UCSD-AML1 (cell line): ENCODE results near the gene ENTPD1.
"Not testable (repeated sequence)": the region's sequence is repeated elsewhere in the genome, so short reads cannot be mapped to it uniquely, and the experiment has no call there.

Experiments
- DNase-seq: peaks from one replicate; lab custom pipeline; 2025; ENCODE audit not compliant: unreplicated experiment; lab: John Stamatoyannopoulos, UW

Gene ENTPD1

DNA sequence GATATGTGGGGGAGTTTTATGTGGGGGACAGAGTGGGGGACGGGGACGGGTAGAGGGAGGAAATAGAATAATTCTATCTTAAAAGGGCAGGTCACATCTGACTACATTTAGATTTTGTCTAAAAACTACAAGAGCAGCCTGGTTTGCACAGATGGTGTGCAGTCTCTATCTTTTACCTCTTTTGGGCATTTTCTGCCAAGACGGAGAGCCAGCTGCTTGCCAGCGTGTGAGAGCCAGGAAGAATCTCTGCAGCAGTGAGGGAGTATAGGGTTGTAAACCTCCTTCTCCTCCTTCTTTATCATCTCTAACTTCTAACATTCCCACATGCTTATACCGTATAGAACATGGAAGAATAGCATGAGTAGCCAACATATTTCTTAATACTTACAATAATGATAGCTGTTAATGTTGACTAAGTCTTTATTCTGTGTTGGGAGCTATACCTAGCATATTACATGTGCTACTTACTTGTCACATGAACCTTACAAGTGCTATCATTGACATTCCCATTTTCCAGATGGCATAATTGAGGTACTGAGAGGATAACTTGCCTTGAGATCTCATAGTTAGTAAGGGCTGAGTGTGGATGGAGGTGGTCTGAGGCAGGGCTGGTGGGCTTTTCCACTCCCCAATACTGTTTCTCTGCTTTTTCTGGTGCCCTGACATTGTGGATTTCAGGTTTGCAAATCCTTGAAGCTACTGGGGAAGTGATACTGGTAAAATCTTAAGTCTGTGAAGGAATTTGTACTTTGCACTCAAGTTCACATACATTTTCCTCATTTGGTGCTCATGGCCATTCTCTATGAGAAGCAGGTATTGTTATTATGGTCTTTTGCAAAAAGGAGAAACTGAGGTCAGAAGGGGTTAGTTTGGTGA is 1.1 kb downstream of the ENTPD1 start:
- no peak for DNase-seq

DNA sequence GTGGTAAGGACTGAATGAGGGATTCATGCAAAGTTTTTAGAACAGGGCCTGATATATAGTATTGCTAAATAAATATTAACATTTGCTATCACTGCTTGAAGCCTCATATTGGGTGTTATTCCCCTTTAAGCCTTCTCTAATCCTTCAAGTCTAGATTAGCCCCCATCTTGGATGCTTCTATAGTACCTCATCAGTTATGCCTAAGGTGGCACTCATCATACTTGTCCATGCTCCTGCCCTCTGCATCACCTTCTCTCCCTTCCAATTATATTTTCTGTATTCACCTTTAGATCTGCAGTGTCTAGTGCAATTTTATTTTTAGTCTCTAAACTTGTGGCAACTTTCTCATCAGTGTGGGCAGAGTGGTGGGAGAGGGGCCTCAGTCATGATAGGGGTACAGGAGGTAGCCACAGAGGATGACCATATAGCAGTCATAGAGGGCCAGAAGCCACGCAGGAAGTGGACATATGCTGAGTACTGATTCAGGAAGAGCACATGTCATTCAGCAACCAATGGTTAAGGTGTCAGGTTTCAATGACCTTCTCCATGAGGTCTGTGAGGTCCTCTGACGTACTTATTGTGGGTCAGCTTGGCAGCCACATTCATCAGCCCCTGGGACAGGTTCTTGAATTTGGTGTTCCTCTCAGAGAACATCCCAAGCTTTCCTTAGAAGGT is 2.5 kb downstream of the ENTPD1 start:
- no peak for DNase-seq

DNA sequence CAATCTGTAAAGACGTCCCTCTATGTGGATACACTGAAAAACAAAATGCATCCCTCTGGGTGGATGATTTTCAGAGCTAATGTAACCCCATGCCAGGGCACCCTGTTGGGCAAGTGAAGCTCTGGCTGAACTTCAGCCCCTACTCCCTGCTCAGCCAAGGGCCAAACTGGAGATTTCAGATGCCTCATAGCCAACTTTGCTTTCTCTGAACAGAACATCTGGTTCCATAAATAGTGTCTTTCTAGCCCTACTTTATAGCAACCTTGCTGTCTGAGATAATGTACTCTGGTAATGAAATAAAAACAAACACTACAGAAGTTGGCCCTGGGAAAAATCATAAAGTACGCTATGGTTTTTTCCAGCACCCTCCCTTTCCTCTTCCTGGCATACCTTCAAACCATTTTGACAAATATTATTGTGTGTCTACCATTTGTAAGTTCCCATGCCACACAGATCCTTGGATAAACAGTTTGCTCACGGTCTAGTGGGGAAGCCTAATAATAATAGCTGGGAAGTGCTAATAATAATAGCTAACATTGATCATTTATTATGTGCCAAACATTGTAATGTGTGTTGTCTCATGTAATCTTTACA is 3.4 kb downstream of the ENTPD1 start:
- DNase-seq, result no peak

DNA sequence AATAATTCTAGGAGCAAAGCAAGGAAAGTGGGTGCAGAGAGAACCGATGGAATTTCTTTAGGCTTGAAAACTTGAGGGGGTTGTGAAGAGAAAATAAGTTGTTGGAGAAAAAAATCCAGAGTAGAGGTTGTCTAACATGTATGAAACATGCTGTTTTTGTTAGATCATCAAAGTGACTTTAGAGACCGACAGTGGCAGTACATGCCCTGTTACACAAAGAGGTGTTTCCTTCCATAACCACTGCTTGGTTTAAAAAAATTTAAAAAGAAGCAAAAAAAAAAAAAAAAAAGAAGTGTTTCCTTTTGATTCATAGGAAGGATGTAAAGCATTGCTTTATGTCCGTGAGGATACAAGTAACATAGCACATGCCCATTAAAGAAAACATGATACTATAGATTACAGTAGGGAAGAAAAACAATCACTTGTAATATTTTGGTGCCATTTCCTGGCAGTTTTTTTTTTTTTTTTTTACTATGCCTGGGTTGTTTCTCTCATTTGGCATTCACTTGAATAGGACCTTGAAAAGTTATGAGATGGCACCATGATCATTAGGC is 6.1 kb downstream of the ENTPD1 start:
- DNase-seq, result no peak

DNA sequence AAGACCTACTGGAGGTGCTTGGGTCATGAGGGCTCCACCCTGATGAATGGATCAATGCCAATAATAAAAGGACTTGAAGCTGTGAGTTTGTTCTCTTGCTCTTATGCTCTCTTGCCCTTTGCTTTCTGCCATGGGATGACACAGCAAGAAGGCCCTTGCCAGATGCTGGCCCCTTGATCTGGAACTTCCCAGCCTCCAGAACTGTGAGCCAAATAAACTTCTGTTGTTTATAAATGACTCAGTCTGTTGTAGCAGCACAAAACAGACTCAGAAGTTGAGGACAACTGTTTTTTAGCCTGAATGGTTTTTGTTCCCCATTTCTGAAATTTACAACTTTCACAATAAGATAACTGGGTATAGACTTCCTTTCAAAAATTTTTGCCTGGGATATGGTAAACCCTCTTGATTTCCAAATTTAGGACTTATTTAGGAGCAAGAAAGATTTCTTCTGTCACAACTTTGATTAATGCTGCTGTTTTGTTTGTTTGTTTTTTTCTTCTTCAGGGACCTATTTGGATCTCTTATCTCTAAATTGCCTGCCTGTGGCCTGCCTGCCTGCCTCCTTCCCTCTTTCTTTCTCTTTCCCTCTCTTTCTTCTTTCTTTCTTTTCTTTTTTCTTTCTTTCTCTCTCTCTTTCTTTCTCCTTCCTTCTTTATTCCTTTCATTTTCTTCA is 12.1 kb downstream of the ENTPD1 start:
- DNase-seq, result no peak

DNA sequence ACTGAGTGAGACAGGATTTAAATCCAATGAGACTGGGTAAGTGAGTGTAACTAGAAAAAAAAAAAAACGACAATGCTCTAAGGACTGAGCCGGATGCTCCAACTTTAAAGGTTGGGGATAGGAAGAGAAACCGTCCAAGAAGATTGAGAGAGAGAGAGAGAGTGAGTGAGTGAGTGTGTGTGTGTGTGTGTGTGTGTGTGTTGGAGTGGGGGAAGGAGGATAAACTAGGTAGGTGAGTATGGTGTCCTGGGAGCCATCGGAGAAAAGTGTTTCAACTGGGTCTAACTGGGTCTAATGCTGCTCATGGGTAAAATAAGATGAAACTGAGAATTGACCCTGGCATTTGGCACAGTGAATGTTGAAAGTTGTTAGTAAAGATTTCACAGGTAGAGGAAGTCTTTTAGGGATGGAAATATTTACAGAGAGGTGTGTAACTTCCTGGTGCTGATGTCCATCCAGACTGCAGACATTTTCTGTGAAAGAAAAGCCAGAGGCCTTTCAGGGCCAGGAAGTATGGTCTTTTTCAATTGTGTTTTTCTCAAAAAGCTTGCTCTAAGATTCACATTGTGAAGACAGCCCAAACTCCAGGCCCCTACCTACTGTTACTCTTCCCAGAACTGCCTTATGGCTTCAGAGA is 14.2 kb downstream of the ENTPD1 start:
- DNase-seq, result no peak

DNA sequence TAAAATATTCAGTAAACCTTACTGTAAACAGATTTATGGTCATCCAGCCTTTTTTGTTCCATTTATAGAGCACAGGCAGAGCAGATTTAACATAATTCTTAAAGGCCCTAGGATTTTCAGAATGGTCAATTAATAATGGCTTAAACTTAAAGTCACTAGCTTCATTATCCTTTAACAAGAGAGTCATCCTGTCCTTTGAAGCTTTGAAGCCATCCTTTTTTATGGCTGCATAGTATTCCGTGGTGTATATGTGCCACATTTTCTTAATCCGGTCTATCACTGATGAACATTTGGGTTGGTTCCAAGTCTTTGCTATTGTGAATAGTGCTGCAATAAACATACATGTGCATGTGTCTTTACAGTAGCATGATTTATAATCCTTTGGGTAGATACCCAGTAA is 17.5 kb downstream of the ENTPD1 start:
- not testable (repeated sequence) for DNase-seq

DNA sequence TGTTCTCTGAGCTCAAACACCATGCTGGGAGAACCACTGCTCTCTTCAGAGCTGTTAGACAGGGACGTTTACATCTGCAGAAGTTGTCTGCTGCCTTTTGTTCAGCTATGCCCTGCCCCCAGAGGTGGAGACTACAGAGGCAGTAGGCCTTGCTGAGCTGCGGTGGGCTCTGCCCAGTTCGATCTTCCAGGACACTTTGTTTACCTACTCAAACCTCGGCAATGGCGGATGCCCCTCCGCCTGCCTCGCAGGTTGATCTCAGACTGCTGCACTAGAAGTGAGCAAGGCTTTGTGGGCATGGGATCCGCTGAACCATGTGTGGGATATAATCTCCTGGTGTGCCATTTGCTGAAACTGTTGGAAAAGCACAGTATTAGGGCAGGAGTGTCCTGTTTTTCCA is 21.7 kb downstream of the ENTPD1 start:
- not testable (repeated sequence) for DNase-seq

DNA sequence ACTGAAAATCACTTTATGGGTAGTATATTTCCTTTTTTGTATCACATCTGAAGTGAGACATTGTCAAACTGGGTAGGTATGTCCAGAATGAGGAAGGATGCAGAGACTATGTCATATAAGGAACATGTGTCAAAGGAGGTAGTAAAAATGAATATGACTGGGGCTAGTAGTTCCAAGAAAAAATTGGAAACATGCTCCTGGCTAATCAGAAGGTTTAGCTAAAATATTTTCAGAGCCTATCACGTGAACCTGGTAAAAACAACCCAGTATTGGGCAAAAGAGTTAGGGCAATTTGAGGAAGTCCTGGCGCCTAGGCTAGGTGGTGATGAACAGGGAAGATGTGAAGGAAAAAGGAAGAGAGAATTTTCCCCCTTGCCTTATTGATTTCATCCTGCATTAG is 26.4 kb downstream of the ENTPD1 start:
- no peak for DNase-seq

DNA sequence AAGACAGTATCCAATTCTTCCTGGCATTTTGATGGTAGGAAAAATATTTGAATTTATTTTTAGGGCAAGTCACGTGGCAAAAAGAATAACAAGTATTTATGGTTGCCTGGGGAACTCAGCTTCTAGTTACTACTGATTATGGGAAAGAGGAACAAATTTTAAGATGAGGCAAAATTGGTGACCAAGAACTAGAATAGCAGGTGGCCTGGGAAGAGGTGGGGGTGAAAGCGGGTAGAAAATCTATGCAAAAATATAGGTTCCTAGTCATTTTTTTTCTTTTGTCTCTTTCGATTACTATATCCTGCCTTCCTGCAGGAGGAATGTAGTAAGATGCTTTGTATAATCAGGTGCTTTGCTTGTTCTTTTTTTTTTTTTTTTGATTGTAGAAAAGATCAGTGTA is 27.8 kb downstream of the ENTPD1 start:
- no peak for DNase-seq

DNA sequence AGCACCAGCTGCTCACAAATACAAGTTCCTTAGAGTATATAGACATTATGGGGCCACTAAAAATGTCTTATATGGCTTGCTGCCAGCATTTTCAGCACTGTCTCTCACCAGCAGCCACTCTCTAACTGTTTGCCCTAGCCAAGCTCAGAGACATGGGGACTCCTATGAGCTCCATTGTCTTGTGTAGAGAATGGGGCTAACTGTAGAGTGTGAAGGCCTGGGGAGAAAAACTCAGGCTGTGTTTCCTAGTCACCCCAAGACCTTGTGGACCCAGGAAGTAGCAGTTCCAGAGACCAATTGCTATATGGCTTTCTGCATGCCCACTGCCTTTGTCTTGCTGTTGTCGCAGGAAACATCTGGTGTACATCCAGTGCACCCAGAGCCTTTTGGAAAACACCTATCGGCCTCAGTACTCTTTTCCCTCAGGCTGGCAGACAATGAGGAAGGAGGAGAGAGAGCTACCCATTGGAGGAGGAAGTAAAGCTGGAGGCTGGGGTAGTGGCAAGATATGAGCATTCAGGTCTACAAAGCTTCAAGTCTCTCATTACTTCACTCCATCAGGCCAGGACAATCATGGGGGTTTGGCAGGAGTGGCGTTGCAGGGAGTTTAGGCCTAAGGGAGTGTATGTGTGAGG is 28.4 kb downstream of the ENTPD1 start:
- peak; percentile 25 for DNase-seq

DNA sequence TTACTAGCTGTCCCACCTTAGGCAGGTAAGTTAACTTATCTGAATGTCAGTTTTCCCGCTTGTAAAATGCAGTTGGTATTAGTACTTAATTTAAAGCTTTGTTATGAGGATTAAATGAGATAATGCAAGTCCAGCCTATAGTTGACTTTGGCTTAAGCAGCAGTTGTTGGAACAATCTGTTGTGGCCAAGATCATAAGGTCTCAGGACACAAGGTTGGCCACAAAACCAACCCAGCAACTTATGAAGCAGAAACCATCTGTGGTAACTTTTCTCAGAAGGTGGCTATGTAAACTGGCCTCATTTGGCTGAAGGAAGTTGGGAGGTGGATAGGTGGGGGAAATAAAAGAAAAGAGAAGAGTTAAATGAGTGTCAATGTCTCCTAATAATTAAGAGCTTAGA is 29.4 kb downstream of the ENTPD1 start:
- DNase-seq, result no peak

DNA sequence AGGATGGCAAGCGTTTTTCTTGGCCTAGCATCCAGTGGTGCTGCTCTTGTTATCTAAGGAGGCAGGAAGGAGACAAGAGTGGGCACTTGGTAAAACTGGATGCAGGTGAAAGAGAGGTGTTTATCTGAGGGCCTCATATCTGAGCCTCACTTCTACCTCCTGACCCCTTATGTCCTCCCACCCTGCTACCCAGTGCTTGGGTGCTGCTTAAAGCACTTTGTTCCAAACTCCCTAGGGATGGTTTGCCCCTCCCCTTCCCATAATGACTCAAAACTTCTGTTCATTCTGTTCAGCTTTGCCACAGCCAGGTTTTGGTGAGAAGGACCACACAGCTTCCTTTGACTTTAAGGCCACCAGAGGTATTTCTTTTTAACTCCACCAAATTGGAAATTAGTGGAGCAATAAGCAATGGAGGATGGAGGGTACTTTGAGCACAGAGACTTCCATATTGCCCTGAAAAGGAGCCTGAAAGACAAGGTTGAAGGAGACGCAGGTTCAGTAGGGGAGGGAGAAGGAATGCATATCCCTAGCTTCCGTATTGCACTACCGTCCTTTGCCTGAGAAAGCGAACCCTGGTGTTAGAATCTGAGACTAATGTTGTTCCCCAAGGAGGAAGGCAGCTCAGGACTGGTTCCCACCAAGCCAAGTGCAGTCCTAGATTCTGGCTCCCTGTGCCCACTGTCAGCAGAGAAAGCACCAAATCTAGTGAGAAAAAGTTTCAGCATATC is 30.1 kb downstream of the ENTPD1 start:
- no peak for DNase-seq

DNA sequence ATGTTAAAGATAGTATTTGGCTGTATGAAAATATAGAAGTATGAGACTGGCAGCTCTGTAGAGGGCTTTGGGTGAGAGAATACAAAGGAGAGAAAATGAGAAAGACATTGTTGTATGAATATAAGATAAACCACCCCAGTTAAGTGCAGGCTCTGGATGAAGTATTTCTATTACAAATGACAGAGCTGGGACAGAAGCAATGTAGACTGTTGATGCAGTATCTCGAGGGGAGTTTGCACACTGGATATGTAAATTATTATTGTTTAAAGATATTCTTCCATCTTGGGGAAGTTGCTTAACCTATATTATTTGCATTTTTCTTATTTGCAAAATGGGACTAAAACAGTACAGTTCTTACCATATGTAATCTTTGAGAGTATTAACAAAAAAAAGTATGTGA is 31.5 kb downstream of the ENTPD1 start:
- DNase-seq, result no peak

DNA sequence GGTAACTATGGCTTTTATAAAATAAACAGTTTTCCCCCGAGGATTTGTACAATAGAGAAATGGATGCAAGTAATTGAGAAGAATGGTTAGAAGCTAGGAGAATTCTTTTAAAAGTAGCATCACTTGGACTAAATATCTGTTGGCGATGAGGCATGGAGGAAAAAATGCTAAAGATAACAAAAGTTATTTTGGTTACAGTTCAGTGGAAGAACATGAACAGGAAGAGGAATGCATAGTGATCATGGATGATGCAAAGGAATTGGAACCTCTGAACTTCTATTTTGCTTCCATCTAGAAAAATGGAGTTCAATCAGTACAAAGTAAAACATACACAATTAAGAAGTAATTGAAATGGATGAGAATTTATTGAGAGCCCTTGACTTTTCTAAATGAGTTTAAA is 32.9 kb downstream of the ENTPD1 start:
- DNase-seq, result no peak

DNA sequence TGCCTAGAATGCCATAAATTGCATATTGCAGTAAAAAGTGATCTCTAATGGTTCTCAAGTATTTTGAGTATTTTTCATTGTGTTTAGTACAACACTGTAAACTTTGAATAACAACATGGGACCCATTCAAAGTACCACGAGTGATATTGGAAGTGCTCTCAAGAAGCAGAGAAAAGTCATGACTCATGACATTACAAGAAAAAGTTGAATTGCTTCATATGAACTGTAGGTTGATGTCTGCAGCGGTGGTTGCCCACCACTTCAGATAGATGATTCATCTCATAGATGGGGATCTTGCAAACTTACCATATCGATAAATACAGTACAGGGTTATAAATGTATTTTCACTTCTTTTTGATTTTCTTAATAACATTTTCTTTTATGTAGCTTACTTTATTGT is 33.9 kb downstream of the ENTPD1 start:
- no peak for DNase-seq

DNA sequence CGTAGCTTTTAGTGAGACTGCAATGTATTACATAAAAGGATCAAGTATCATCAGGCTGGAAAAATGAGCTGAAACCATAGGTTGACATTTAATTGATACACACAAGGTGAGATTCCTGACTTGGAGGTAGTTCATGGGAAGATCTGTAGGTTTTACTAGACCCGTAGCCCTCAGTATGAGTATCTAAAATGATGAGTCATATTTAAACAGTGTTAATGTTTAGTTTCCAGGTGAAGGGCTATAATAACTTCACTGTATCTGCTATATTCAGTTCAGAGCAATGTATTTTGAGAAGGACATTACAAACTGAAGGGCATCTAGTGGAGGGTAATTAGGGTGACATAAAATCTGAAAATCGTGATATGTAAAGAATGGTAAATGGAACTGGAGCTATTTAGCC is 35.0 kb downstream of the ENTPD1 start:
- no peak for DNase-seq

DNA sequence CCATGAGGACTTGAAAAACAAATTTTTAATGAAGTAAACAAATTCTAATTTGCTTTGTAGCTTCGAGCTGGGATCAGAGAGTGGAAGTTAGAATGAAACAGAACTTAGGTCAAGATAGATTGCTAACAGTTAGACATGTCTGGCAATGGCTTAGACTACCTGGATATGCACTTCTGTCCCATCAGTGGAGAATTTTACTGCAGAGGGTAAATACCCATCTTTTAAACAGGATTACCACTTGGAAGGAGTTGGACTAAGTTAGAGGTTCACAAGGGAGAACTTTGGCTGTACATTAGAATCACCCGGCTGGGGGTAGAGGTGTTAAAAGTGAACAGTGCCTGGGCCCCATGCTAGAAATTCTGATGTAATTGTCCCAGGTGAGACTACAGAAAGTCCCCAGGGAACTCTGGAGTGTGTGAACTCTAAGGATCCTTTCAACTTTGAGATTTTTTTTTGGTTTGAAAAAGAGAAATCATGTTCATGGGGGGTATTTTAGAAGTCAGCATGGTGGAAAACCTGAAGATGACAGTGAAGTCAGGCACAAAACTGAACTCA is 35.5 kb downstream of the ENTPD1 start:
- DNase-seq, result no peak

DNA sequence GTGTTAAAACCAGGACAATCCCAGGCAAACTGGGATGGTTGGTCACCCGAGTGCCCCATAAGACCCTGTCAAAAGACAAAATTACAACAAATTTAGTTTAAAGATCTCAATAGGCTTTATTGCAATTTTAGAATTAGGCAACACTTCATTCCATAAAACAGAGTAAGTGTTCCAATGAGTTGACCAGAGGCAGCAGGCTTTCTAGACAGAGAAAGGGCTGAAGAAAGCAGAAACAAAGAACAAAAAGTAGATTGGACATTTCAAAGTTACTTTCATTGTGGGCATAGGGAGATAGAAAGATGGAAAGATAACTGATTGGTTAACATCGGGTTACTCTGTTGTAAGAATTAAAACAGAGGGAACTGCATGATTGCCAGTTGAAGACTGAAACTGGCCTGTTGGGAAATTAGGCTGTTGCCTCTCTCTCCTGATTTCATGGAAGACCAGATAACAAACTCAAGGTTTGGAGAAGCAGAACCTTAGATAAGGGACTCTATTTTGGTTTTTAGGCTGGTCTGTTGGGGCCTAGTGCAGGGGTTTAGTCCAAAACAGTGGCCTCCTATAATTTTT is 36.3 kb downstream of the ENTPD1 start:
- DNase-seq, result no peak
